ENCODE results near the gene ODAPH. TPM values are rescaled to one million over a fixed set of nuclear protein-coding genes. Genes with fewer than 3 reads are reported as not detected.

Gene ODAPH
- total and polyA plus RNA-seq, 4 donors, result not detected

DNA sequence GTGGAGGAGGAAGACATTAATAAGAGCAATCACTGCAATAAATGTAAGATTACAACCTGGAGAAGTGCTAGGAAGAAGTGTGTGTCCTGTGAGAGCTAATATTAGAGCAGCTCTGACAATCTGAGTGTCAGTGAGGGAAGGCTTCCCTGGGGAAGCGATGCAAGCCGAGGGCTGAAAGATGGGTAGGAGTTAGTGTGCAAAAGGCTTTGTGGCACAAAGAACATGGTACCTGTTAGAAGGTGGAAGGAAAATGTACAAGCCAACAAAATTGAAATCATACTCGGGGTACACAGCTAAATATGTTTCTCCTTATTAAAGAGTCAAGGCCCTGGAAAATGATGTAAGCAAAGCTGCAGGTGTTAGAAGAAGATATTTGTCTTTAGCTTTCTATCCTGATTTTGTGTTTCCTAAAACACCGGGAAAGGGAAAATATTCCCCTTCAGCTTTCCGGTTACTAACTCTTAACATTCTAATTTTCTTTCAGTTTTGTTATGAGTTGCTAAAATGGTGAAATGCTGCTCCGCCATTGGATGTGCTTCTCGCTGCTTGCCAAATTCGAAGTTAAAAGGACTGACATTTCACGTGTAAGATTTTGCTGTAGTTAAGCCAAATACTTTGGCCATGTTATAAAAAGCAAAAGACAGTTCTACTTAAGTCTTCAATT lies 40.8 kb upstream of the ODAPH start:
- H3K27ac ChIP-seq (ENCODE audit: low read depth in 1 of 2, low read length in 2 of 2), result peak overlapping the region; percentile 97
- no peak for TF ChIP-seq HNF4A (conservative IDR thresholded peaks at IDR 0.05)
- TF ChIP-seq NR2F2 (IDR thresholded peaks at IDR 0.05), result no peak
- no peak for TF ChIP-seq EGR1 (IDR thresholded peaks at IDR 0.05; ENCODE audit: low read depth in 2 of 2)
- TF ChIP-seq HNF4G (IDR thresholded peaks at IDR 0.05), result no peak
- TF ChIP-seq, protein P1, sequence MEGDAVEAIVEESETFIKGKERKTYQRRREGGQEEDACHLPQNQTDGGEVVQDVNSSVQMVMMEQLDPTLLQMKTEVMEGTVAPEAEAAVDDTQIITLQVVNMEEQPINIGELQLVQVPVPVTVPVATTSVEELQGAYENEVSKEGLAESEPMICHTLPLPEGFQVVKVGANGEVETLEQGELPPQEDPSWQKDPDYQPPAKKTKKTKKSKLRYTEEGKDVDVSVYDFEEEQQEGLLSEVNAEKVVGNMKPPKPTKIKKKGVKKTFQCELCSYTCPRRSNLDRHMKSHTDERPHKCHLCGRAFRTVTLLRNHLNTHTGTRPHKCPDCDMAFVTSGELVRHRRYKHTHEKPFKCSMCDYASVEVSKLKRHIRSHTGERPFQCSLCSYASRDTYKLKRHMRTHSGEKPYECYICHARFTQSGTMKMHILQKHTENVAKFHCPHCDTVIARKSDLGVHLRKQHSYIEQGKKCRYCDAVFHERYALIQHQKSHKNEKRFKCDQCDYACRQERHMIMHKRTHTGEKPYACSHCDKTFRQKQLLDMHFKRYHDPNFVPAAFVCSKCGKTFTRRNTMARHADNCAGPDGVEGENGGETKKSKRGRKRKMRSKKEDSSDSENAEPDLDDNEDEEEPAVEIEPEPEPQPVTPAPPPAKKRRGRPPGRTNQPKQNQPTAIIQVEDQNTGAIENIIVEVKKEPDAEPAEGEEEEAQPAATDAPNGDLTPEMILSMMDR (IDR thresholded peaks at IDR 0.05; ENCODE audit: low read depth, low read length, missing input control), result no peak
- TF ChIP-seq, protein P2, sequence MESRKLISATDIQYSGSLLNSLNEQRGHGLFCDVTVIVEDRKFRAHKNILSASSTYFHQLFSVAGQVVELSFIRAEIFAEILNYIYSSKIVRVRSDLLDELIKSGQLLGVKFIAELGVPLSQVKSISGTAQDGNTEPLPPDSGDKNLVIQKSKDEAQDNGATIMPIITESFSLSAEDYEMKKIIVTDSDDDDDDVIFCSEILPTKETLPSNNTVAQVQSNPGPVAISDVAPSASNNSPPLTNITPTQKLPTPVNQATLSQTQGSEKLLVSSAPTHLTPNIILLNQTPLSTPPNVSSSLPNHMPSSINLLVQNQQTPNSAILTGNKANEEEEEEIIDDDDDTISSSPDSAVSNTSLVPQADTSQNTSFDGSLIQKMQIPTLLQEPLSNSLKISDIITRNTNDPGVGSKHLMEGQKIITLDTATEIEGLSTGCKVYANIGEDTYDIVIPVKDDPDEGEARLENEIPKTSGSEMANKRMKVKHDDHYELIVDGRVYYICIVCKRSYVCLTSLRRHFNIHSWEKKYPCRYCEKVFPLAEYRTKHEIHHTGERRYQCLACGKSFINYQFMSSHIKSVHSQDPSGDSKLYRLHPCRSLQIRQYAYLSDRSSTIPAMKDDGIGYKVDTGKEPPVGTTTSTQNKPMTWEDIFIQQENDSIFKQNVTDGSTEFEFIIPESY (IDR thresholded peaks at IDR 0.05), result no peak
- TF ChIP-seq SP1 (IDR thresholded peaks at IDR 0.05), result no peak
- TF ChIP-seq RXRA (IDR thresholded peaks at IDR 0.05), result no peak
- TF ChIP-seq FOXA2 (IDR thresholded peaks at IDR 0.05), result no peak
- TF ChIP-seq, protein P3, sequence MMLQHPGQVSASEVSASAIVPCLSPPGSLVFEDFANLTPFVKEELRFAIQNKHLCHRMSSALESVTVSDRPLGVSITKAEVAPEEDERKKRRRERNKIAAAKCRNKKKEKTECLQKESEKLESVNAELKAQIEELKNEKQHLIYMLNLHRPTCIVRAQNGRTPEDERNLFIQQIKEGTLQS (IDR thresholded peaks at IDR 0.05), result no peak
- no peak for TF ChIP-seq GABPA (IDR thresholded peaks at IDR 0.05 in 1 of 2, conservative IDR thresholded peaks at IDR 0.05 in 1 of 2)
- TF ChIP-seq, protein P4, sequence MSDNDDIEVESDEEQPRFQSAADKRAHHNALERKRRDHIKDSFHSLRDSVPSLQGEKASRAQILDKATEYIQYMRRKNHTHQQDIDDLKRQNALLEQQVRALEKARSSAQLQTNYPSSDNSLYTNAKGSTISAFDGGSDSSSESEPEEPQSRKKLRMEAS (IDR thresholded peaks at IDR 0.05), result no peak
- TF ChIP-seq RAD21 (IDR thresholded peaks at IDR 0.05), result no peak
- no peak for TF ChIP-seq YY1 (IDR thresholded peaks at IDR 0.05)
- TF ChIP-seq JUND (IDR thresholded peaks at IDR 0.05), result no peak
- no peak for TF ChIP-seq FOXA1 (IDR thresholded peaks at IDR 0.05)
- H3K9ac ChIP-seq (ENCODE audit: low read depth in 1 of 2, low read length in 2 of 2), result peak overlapping the region; percentile 50 to 93
- H3K4me1 ChIP-seq (ENCODE audit: control insufficient read depth in 4 of 4, insufficient read depth in 4 of 4, low read length in 3 of 4), result peaks cover 6 to 34% (median 17%) of the 10 kb centered on the region in 4 donors
- WGBS, result 57% methylated on average over 9 of the region's 9 CpGs
- H3K36me3 ChIP-seq (ENCODE audit: control insufficient read depth in 4 of 4, insufficient read depth in 3 of 4, low read depth in 1 of 4, low read length in 3 of 4), result peaks cover 0 to 13% (median 5%) of the 10 kb centered on the region in 4 donors
- H3K4me3 ChIP-seq (ENCODE audit: low read depth in 1 of 3, low read length in 3 of 3), result peak overlapping the region; percentile 58 to 97 (median 93)
- H3K27me3 ChIP-seq (ENCODE audit: control insufficient read depth in 4 of 4, insufficient read depth in 4 of 4, low read length in 3 of 4), result no peaks in the 10 kb centered on the region
- no peak for DNase-seq (ENCODE audit: low spot score)
- no peaks in the 10 kb centered on the region for H3K9me3 ChIP-seq (ENCODE audit: control insufficient read depth in 4 of 4, low read length in 3 of 4)

DNA sequence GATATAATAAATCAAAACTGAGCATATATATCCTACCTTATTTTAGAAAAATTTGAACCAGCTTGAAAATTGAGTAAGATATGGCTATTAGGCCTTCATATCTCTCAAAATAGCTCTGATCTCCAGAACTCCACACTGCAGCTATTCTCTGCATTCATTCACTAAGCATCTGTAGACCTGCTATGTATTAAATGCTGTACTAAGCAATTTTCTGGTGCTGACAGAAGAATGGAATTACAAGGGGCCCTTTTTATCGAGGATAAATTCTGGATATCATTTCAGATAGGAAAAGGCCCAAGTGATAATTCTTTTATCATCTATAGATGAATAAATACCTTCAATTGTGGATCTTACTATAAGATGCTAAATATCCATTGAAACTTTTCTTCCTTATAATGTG lies 39.7 kb upstream of the ODAPH start:
- no peaks in the 10 kb centered on the region for H3K9me3 ChIP-seq (ENCODE audit: control insufficient read depth in 4 of 4, low read length in 3 of 4)
- H3K4me1 ChIP-seq (ENCODE audit: control insufficient read depth in 4 of 4, insufficient read depth in 4 of 4, low read length in 3 of 4), result peaks cover 6 to 31% (median 17%) of the 10 kb centered on the region in 4 donors
- WGBS, result 97% methylated on average over 1 of the region's 1 CpG
- H3K27ac ChIP-seq (ENCODE audit: low read depth in 1 of 2, low read length in 2 of 2), result no peak overlapping the region
- H3K4me3 ChIP-seq (ENCODE audit: low read depth in 1 of 3, low read length in 3 of 3), result no peak overlapping the region
- H3K36me3 ChIP-seq (ENCODE audit: control insufficient read depth in 4 of 4, insufficient read depth in 3 of 4, low read depth in 1 of 4, low read length in 3 of 4), result peaks cover 0 to 16% (median 5%) of the 10 kb centered on the region in 4 donors
- no peaks in the 10 kb centered on the region for H3K27me3 ChIP-seq (ENCODE audit: control insufficient read depth in 4 of 4, insufficient read depth in 4 of 4, low read length in 3 of 4)
- DNase-seq (ENCODE audit: low spot score), result no peak
- no peak overlapping the region for H3K9ac ChIP-seq (ENCODE audit: low read depth in 1 of 2, low read length in 2 of 2)
- TF ChIP-seq HNF4A (conservative IDR thresholded peaks at IDR 0.05) (no peak), EGR1 (IDR thresholded peaks at IDR 0.05; ENCODE audit: low read depth in 2 of 2) (no peak), SP1 (IDR thresholded peaks at IDR 0.05) (no peak), TAF1 (conservative IDR thresholded peaks at IDR 0.05) (no peak), GABPA (IDR thresholded peaks at IDR 0.05 in 1 of 2, conservative IDR thresholded peaks at IDR 0.05 in 1 of 2) (no peak), JUND (IDR thresholded peaks at IDR 0.05) (no peak), FOXA1 (IDR thresholded peaks at IDR 0.05) (no peak), YY1 (IDR thresholded peaks at IDR 0.05) (no peak), FOXA2 (IDR thresholded peaks at IDR 0.05) (no peak)
- TF ChIP-seq, protein P5, sequence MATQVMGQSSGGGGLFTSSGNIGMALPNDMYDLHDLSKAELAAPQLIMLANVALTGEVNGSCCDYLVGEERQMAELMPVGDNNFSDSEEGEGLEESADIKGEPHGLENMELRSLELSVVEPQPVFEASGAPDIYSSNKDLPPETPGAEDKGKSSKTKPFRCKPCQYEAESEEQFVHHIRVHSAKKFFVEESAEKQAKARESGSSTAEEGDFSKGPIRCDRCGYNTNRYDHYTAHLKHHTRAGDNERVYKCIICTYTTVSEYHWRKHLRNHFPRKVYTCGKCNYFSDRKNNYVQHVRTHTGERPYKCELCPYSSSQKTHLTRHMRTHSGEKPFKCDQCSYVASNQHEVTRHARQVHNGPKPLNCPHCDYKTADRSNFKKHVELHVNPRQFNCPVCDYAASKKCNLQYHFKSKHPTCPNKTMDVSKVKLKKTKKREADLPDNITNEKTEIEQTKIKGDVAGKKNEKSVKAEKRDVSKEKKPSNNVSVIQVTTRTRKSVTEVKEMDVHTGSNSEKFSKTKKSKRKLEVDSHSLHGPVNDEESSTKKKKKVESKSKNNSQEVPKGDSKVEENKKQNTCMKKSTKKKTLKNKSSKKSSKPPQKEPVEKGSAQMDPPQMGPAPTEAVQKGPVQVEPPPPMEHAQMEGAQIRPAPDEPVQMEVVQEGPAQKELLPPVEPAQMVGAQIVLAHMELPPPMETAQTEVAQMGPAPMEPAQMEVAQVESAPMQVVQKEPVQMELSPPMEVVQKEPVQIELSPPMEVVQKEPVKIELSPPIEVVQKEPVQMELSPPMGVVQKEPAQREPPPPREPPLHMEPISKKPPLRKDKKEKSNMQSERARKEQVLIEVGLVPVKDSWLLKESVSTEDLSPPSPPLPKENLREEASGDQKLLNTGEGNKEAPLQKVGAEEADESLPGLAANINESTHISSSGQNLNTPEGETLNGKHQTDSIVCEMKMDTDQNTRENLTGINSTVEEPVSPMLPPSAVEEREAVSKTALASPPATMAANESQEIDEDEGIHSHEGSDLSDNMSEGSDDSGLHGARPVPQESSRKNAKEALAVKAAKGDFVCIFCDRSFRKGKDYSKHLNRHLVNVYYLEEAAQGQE (IDR thresholded peaks at IDR 0.05), result no peak
- TF ChIP-seq, protein P4 (IDR thresholded peaks at IDR 0.05), result no peak
- TF ChIP-seq, protein P1 (IDR thresholded peaks at IDR 0.05; ENCODE audit: low read depth, low read length, missing input control), result no peak
- TF ChIP-seq, protein P2 (IDR thresholded peaks at IDR 0.05), result no peak

Measured in liver (tissue), 9 donors.